MM.1S (cell line): Measurements from ENCODE around the gene LATS1.
A peak's percentile ranks its signal among the peaks of the same experiment; 100 is the strongest.
"Not testable (repeated sequence)": the region's sequence is repeated elsewhere in the genome, so short reads cannot be mapped to it uniquely, and the experiment has no call there.

Experiments
- DNase-seq: peaks from one replicate; pipeline ENCODE4 v3.0.0-alpha.2; 2015
- H2AFZ ChIP-seq: fragments of 300-600 bp; sonication (generic); 2 replicates; pipeline ENCODE4 v1.6.0; 2016; ENCODE audit warnings: antibody characterized with exemption, low read length
- H3F3A ChIP-seq: fragments of 300-600 bp; sonication (generic); 2 replicates; pipeline ENCODE4 v1.6.1; 2016; ENCODE audit warnings: mild to moderate bottlenecking, antibody characterized with exemption, low read length, moderate library complexity, mixed read lengths; ENCODE audit not compliant: insufficient read depth
- H3K27ac ChIP-seq: fragments of 300-600 bp; sonication (generic); 2 replicates; pipeline ENCODE4 v1.5.1; 2016; ENCODE audit warnings: mild to moderate bottlenecking, low read length
- H3K27me3 ChIP-seq: fragments of 300-600 bp; sonication (generic); replicated peaks from 2 replicates; pipeline ENCODE4 v1.6.0; 2016; ENCODE audit warnings: low read length; ENCODE audit not compliant: insufficient read depth
- H3K36me3 ChIP-seq: fragments of 300-600 bp; sonication (generic); replicated peaks from 2 replicates; pipeline ENCODE4 v1.6.1; 2016; ENCODE audit warnings: mild to moderate bottlenecking, low read length, mixed read lengths; ENCODE audit not compliant: insufficient read depth
- H3K4me1 ChIP-seq: fragments of 300-600 bp; sonication (generic); 2 replicates; pipeline ENCODE4 v1.6.1; 2016; ENCODE audit warnings: low read length, mixed read lengths
- H3K4me2 ChIP-seq: fragments of 300-600 bp; sonication (generic); 2 replicates; pipeline ENCODE4 v1.6.0; 2016; ENCODE audit warnings: low read depth, low read length
- H3K4me3 ChIP-seq: fragments of 300-600 bp; sonication (generic); 2 replicates; pipeline ENCODE4 v1.5.1; 2016; ENCODE audit warnings: low read length, mixed read lengths
- H3K79me2 ChIP-seq: fragments of 300-600 bp; sonication (generic); 2 replicates; pipeline ENCODE4 v1.6.1; 2016; ENCODE audit warnings: mixed run types, low read length, mixed read lengths
- H3K9ac ChIP-seq: fragments of 300-600 bp; sonication (generic); 2 replicates; pipeline ENCODE4 v1.6.1; 2016; ENCODE audit warnings: low read length, mixed read lengths
- H3K9me2 ChIP-seq: fragments of 300-600 bp; sonication (generic); replicated peaks from 2 replicates; pipeline ENCODE4 v1.6.1; 2016; ENCODE audit warnings: mild to moderate bottlenecking, low read length, mixed read lengths; ENCODE audit not compliant: insufficient read depth
- H3K9me3 ChIP-seq: fragments of 300-600 bp; sonication (generic); replicated peaks from 2 replicates; pipeline ENCODE4 v1.6.1; 2016; ENCODE audit warnings: mild to moderate bottlenecking, low read length, mixed read lengths; ENCODE audit not compliant: insufficient read depth
- H4K20me1 ChIP-seq: fragments of 300-600 bp; sonication (generic); 2 replicates; pipeline ENCODE4 v1.6.1; 2016; ENCODE audit warnings: mild to moderate bottlenecking, low read length, moderate library complexity, mixed read lengths; ENCODE audit not compliant: insufficient read depth
- EZH2 ChIP-seq: fragments of 300-600 bp; sonication (generic); optimal IDR thresholded peaks from 2 replicates; pipeline ENCODE3; 2017; ENCODE audit warnings: low read depth, mild to moderate bottlenecking, antibody characterized with exemption, low read length, mixed read lengths
- EZH2phosphoT487 ChIP-seq: fragments of 300-600 bp; sonication (generic); IDR thresholded peaks from 2 replicates; pipeline ENCODE4 v1.6.1; 2018; ENCODE audit warnings: antibody characterized with exemption, low read length
- TF ChIP-seq, protein P1 (sequence below): fragments of 300-600 bp; sonication (generic); IDR thresholded peaks from 2 replicates; pipeline ENCODE4 v1.5.1; 2016; ENCODE audit warnings: antibody characterized with exemption, low read length, mixed read lengths

LATS1 gene

DNA sequence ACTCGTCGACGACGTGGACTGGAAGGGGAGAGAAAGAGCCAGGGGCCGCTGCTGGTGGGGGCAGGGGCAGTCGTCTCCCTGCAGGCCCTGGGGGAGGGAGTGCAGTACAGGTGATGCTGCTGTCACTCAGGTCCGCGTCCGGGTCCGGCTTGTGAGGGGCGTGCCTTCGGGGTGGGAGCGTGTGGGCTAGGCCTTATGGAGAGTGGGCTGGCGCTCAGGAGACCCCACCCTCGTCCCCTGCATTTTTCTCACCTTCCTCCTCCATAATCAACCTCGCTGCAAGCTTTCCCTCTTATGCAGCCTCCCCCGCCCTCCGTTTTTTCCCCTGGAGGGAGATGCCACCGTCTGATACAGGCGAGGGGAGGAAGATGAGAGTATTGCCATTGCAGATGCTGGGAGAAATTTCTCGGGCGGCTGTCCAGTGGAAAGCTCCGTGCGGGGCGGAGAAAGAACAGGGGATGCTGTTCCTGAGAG lies 32.3 kb upstream of the LATS1 start:
- Histone ChIP-seq H3K27me3 (no peaks in the 10 kb centered on the region), H3K9me2 (no peaks in the 10 kb centered on the region), H3K4me3 (peak overlapping the region; percentile 79), H4K20me1 (no peaks in the 10 kb centered on the region), H3K36me3 (no peaks in the 10 kb centered on the region), H3K9ac (peak overlapping the region; percentile 78; the same call in 1 of the 2 replicates), H2AFZ (peak overlapping the region; percentile 90), H3K79me2 (peaks cover 62% of the 10 kb centered on the region), H3K27ac (peak overlapping the region; percentile 21; the same call in 1 of the 2 replicates), H3F3A (peaks cover 3% of the 10 kb centered on the region; the same call in 1 of the 2 replicates), H3K4me2 (peak overlapping the region; percentile 62; the same call in 1 of the 2 replicates), H3K4me1 (0 out of 2 replicates have a peak, but pooled peaks cover 6% of the 10 kb centered on the region), H3K9me3 (no peaks in the 10 kb centered on the region)
- DNase-seq = peak; percentile 21
- TF ChIP-seq, protein P1, sequence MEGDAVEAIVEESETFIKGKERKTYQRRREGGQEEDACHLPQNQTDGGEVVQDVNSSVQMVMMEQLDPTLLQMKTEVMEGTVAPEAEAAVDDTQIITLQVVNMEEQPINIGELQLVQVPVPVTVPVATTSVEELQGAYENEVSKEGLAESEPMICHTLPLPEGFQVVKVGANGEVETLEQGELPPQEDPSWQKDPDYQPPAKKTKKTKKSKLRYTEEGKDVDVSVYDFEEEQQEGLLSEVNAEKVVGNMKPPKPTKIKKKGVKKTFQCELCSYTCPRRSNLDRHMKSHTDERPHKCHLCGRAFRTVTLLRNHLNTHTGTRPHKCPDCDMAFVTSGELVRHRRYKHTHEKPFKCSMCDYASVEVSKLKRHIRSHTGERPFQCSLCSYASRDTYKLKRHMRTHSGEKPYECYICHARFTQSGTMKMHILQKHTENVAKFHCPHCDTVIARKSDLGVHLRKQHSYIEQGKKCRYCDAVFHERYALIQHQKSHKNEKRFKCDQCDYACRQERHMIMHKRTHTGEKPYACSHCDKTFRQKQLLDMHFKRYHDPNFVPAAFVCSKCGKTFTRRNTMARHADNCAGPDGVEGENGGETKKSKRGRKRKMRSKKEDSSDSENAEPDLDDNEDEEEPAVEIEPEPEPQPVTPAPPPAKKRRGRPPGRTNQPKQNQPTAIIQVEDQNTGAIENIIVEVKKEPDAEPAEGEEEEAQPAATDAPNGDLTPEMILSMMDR = no peak
- TF ChIP-seq EZH2 = no peak
- TF ChIP-seq EZH2phosphoT487 = no peak

DNA sequence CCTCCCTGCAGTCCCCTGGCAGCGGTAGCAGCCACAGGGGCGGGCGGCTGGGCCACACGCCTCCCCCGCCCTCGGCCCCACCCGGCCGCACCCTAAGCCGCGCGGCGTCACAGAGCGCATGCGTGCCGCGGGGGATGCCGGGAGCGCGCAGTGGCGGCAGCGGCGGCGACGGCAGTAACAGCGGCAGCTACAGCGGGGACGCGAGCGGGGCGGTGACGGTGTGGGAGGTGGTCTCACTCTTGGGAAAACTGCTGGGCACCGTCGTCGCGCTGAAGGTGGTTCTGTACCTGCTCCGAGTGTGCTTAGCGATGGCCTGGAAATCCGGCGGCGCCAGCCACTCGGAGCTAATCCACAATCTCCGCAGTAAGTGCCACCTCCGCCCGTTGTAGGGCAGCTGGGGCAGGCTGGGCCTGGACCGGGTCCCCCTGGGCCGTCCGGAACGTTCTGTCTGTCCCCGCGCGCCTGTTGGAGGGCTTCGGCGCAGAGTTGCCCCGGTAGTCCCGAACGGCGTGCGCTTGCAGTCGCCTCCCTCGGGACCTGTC lies 31.8 kb upstream of the LATS1 start, which contains the start of gene PCMT1:
TSS of gene PCMT1 (plus strand) at position 148 of the 542 bp plus-strand sequence. CDS start at position 309, 161 bp downstream.
- peak within 1 kb of the TSS; percentile 78; the same call in 1 of the 2 replicates for H3K9ac ChIP-seq
- peak; percentile 87 for DNase-seq
- H3K4me3 ChIP-seq = peak within 1 kb of the TSS; percentile 79
- H3K9me3 ChIP-seq = no peaks in the 10 kb centered on the region
- H3K4me1 ChIP-seq = 0 out of 2 replicates have a peak, but pooled peaks cover 6% of the 10 kb centered on the region
- H3K4me2 ChIP-seq = peak within 1 kb of the TSS; percentile 62; the same call in 1 of the 2 replicates
- peaks cover 3% of the 10 kb centered on the region; the same call in 1 of the 2 replicates for H3F3A ChIP-seq
- no peaks in the 10 kb centered on the region for H3K27me3 ChIP-seq
- TF ChIP-seq EZH2phosphoT487 (no peak), EZH2 (no peak)
- peaks cover 60% of the 10 kb centered on the region for H3K79me2 ChIP-seq
- peak within 1 kb of the TSS; percentile 21; the same call in 1 of the 2 replicates for H3K27ac ChIP-seq
- H3K9me2 ChIP-seq = no peaks in the 10 kb centered on the region
- H3K36me3 ChIP-seq = no peaks in the 10 kb centered on the region
- H4K20me1 ChIP-seq = no peaks in the 10 kb centered on the region
- peak within 1 kb of the TSS; percentile 90 for H2AFZ ChIP-seq

DNA sequence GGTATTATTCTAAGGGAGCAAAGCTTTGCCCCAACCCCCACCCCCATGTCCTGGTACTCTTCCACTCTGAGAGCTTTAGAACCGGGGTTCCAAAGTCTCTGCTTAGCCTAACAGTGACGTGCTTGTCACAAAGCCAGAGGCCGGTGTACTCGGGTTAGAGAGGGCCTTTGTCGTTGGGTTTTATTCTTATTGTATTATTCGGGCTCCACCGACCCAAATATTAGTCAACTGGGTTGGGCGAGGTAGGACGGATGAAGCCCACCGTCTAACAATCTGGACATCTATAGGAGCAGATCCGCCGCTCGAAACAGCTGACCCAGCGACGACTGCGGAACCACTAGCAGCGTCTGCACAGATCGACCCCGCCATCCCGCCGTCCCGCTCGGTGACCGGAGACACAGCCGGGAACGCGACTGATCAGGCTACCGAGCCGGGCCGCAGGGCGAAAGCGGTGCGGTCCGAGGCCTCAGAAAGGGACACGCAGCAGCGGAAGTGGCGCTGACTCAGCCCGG lies 31.2 kb upstream of the LATS1 start:
- not testable (repeated sequence) for H3K9ac ChIP-seq, H3K4me1 ChIP-seq, H3K9me3 ChIP-seq, H2AFZ ChIP-seq, H3K9me2 ChIP-seq, DNase-seq, H3K36me3 ChIP-seq, H3F3A ChIP-seq, H3K4me2 ChIP-seq, H4K20me1 ChIP-seq, H3K27ac ChIP-seq, H3K27me3 ChIP-seq
- H3K4me3 ChIP-seq = peak overlapping the region; percentile 79; the same call in 1 of the 2 replicates
- peaks cover 55% of the 10 kb centered on the region for H3K79me2 ChIP-seq

DNA sequence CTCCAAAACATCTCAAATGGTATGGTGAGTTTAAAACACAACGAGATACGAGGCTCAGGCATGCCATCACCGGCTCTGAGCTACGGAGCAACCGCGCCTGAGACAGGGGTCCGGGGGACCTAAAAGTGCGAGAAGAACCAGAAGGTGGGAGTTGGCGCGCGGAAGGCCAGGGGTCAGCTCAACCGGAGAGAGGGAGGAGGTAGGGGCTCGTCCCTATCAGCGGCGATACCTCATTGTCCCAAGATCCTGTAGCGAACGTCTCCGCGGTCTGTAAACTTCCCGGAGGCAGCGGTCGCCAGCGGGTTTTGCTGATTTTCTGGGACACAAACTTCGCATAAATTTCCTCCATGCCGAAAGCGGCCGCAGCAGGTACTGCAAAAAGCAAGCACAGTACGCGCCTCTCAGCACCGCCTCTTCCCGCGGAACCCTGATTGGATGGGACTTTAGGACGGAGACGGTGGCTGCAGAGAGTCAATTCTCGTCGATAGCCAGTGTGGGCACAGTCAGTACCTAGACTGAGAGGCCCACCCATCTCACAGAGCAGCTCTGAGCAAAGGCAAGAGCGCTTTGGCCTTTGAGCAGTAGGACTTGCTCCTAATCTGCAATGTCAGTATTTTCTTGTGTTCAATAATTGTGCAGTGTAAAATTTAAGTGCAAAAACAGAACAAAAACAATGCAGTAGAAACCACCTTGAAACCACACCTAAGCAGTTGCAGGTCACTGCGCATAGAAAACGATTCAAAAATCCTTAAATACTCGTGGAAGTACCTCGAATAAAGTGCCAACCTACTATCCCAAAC lies 28.4 kb upstream of the LATS1 start, which contains the start of gene NUP43:
TSS of gene NUP43 (minus strand) at position 383 of the 800 bp plus-strand sequence. CDS start at position 349, 34 bp downstream.
- Histone ChIP-seq H3K27ac (peak within 1 kb of the TSS; percentile 38; the same call in 1 of the 2 replicates), H3K4me1 (0 out of 2 replicates have a peak, but pooled peaks cover 6% of the 10 kb centered on the region), H4K20me1 (no peaks in the 10 kb centered on the region), H3K4me3 (peak within 1 kb of the TSS; percentile 86), H3K36me3 (no peaks in the 10 kb centered on the region), H3K27me3 (no peaks in the 10 kb centered on the region), H3F3A (peaks cover 3% of the 10 kb centered on the region; the same call in 1 of the 2 replicates), H3K79me2 (peaks cover 35% of the 10 kb centered on the region), H3K4me2 (peak within 1 kb of the TSS; percentile 76), H3K9me2 (no peaks in the 10 kb centered on the region), H3K9ac (peak within 1 kb of the TSS; percentile 78), H2AFZ (peak within 1 kb of the TSS; percentile 84), H3K9me3 (no peaks in the 10 kb centered on the region)
- TF ChIP-seq EZH2phosphoT487 = no peak
- DNase-seq = peak; percentile 89

DNA sequence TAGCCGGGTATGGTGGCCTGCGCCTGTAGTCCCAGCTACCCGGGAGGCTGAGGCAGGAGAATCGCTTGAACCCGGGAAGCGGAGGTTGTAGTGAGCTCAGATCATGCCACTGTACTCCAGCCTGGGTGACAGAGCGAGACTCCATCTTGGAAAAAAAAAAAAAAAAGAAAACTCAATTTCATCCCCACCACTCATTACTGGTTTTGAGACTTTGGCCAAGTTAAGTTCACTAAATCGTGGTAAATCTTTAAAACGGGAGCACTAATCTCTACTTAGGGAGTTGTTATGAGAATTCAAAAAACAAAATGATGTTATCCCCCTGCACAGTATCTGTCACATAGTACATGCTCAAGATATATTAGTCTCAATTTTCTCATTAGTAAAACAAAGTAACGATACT lies 27.4 kb upstream of the LATS1 start:
- Histone ChIP-seq H3K4me2 (peak overlapping the region; percentile 76), H3K9ac (peak overlapping the region; percentile 78; the same call in 1 of the 2 replicates), H3K4me3 (peak overlapping the region; percentile 86), H3K79me2 (peaks cover 24% of the 10 kb centered on the region)
- not testable (repeated sequence) for H3K9me3 ChIP-seq, H3K4me1 ChIP-seq, H3F3A ChIP-seq, H3K27ac ChIP-seq, DNase-seq, H3K36me3 ChIP-seq, H2AFZ ChIP-seq, H3K9me2 ChIP-seq, H4K20me1 ChIP-seq, H3K27me3 ChIP-seq
